ENCODE results near the gene RMP24.
"Not testable (repeated sequence)": the region's sequence is repeated elsewhere in the genome, so short reads cannot be mapped to it uniquely, and the experiment has no call there.

Gene RMP24

DNA sequence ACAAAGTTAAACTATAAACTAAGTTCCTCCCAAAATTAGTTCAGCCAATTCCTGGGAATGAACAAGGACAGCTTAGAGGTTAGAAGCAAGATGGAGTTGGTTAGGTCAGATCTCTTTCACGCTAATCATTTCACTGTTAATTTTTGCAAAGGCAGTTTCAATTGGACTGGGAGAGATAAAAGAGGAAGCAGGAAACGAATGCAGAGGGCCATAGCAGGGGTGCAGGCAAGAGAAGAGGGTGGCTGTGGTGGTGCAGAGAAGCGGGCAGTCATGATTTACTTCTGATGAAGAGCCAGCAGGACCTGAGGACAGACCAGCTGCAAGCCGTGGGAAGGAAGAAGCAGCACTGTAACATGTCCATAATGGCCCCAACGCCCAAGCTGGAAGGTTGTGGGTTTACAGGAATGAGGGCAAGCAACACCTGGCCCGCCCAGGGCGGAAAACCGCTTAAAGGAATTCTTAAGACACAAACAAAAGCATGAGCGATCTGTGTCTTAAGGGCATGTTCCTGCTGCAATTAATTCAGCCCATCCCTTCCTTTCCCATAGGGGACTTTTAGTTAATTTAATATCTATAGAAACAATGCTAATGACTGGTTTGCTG lies 4.1 kb upstream of the RMP24 start:
- no peak for DNase-seq

- DNase-seq: no peak
Observed at GRCh38 chr18:35969676-35970075, 2.8 kb upstream of the RMP24 start.

- no peak for DNase-seq
Observed at GRCh38 chr18:35971661-35972196, 750 bp upstream of the RMP24 start.

DNA sequence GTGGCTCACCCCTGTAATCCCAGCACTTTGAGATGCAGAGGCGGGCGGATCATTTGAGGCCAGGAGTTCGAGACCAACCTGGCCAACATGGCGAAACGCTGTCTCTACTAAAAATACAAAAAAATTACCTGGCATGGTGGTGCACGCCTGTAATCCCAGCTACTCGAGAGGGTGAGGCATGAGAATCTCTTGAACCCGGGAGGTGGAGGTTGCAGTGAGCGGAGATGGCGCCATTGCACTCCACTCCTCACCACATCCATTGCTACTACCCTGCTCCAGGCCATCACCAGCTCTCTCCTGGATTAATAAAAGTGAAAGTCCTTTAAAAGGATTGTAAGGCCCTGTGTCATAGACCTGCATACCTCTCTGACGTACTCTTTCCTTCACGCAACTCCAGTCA lies 1.2 kb downstream of the RMP24 start:
- no peak for DNase-seq

GRCh38 chr18:35974181-35974580 lies 1.7 kb downstream of the RMP24 start:
- DNase-seq: no peak

DNA sequence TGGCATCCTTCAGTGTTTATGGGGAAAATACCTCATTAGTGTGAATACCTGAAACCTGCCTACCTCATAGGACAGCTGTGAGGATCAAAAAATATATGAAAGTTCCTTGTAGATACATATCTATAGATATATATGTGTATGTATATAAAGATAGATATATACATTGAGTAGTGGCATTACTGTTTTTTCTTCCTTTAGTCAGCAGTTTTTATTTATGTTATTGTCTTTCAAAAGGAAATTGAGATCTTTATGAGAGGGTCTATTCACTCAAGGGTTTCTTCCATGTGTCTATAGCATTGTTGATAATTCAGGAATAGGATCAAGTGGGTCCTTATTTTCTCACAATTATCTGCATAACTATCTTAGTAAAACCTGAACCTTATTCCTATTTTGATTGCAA lies 6.6 kb downstream of the RMP24 start:
- no peak for DNase-seq

GRCh38 chr18:35982409-35983114 lies 10.1 kb downstream of the RMP24 start:
- DNase-seq: no peak

DNA sequence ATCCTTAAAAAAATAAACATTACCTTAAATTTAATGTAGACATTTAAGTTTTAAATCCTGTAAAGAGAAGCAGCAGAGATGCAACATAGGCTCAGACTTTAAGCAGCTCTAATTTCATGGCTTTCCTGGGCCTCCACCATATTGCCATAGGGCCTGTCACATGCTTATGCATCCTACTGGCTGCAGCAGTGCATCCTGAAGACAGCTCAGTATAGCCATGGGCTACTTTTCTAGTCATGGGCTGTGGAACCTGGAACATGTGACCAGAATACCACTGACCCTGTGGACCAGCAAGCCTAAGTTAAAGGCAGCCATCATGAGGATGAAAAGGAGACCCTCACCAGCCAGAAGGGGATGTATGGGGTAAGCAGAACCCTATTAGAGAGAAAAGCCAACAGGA lies 10.7 kb downstream of the RMP24 start:
- DNase-seq: no peak

DNA sequence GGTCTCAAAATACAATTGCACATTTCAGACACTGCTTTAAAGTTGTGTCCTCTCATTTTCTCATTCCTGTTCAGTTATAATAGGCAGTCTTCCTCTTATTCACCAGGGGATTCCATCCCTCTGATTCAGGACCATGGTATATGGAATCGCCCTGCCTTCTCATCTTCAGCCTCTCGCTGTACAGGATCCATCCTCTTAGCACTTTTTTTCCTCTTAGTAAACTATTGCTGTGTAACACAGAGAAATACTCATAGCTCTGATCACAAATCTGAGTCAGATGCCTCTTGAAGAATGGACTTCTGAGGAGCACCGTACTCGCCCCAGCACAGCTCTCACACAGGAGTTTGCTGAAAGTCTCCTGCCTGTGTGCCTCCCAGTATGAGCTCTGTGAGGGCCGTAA lies 11.3 kb downstream of the RMP24 start:
- no peak for DNase-seq

GRCh38 chr18:35991696-35992095 lies 19.2 kb downstream of the RMP24 start:
- DNase-seq: no peak

GRCh38 chr18:35993013-35993412 lies 20.5 kb downstream of the RMP24 start:
- no peak for DNase-seq

DNA sequence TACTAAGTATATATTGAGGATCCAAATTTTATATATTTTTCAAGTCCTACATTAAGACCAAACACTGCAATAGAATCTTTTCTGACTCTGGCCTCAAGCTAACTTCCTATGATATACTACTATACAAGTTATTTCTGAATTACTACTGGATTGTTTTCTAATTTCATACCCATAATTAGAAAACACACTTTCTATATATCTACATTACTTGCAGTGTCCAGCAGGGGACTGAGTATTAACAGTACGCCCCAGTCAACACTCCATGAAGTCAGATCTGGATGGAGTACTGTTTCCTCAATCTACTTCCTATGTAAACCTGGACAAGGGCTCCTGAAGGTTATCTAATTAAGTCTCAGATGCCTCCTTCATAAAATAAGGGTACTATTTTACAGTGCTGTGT lies 26.5 kb downstream of the RMP24 start:
- DNase-seq: no peak

DNA sequence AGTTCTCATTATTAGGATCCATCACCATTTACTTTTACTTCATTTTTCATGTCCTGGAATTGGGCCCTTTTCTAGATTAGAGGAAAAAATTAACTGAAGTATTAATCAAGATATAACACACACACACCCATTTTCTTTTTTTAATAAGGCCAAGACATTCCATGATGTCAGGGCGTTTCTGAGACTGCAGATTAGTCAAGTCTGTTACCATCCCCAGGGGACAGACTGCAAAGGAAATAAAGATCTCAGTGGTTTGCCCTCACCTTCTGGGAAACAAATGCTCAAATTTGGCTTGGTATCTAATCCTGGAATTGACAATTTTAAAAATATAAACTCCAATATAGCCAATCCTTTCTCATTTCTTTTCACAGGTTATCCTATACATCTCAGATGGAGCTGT lies 27.4 kb downstream of the RMP24 start:
- no peak for DNase-seq

- no peak for DNase-seq
Observed at GRCh38 chr18:36006997-36007396, 34.5 kb downstream of the RMP24 start.

- no peak for DNase-seq
Observed at GRCh38 chr18:36009214-36009613, 36.7 kb downstream of the RMP24 start.

- no peak for DNase-seq
Observed at GRCh38 chr18:36012891-36013290, 40.4 kb downstream of the RMP24 start.

DNA sequence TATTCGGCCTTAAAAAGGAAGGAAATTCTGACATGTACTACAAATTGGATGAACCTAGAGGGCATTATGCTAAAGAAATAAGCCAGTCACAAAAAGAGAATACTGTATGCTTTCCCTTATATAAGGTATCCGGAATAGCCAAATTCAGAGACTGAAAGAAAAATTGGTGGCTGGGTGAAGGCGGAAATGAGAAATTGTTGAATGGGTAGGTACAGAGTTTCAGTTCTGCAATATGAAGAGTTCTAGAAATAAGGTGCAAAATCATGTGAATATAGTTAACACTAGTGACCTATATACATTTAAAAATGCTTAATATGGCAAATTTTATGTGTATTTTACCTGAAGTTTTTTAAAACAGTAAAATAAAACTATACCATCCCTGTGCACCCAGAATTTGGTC lies 43.1 kb downstream of the RMP24 start:
- DNase-seq: no peak

GRCh38 chr18:36017232-36017631 lies 44.8 kb downstream of the RMP24 start:
- no peak for DNase-seq

DNA sequence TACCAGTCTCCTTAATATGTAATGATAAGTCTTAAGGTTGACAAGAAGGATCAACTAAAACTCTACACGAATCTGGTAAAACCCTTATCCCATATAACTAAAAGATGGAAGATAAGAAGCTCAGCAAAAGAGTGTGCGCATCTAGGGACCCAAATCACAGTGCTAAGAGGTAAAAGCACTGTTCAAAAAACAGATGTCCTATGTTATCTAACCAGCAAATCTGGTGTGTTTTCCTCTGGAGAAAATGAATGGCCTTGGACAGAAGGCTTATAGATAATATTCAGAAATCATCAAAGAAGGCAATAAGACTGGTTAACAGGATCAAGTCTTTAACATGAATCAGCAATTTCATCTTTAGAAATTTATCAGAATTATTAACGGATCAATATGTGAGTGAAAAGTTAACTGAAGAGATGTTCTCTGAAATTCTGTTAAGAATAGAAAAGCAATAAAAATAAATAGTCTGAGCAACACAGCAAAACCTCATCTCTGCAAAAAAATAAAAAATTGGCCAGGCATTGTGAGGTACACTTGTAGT lies 47.8 kb downstream of the RMP24 start:
- DNase-seq: no peak

- no peak for DNase-seq
Observed at GRCh38 chr18:36023336-36023735, 50.9 kb downstream of the RMP24 start.

GRCh38 chr18:36024241-36024640 lies 51.8 kb downstream of the RMP24 start:
- not testable (repeated sequence) for DNase-seq

- no peak for DNase-seq
Observed at GRCh38 chr18:36025025-36025424, 52.5 kb downstream of the RMP24 start.

DNA sequence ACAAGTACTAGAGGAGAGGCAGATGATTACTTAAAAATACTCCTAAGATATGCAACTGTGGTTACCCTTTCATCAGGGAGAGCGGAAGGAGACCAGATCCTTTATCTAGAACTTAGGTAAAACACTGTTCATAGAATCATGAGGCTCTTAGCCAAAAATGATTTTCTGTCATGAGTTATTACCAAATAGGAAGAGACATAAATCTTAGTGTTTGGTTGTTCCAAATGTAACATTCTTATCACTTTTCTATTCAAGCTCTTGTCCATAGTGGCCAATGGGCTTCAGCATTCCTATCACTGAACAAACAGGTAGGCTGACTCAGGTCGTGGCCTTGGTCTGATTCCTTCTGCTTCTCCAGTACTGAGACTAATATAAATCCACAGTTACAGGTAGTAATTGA lies 56.4 kb downstream of the RMP24 start:
- no peak for DNase-seq
